ENCODE measurements around the gene CREBRF.

Gene CREBRF

DNA sequence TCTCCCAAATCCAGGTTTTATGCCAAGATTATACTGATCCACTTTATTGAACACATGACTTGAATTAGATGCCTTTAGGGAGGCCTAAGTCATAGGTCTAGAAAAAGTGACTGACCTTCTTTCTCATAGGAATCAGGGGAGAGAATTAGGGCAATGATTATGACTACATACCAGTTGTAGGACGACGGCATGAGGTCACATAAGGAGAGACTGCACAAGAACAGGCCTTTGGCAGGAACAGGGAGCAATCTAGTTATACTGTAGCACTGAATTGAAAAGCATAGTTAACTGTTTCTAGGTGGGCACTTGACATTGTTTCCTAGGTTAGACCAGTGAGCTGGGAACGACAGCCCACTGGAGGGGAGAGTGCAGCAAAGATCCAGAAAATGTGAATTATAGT, 22.7 kb downstream of the CREBRF start:
- H3K36me3 ChIP-seq (ENCODE audit: insufficient read depth, insufficient read length, low read length) = no peaks in the 10 kb centered on the region
- no peak overlapping the region for H3K4me3 ChIP-seq (ENCODE audit: insufficient read length, low read depth)
- H3K27me3 ChIP-seq (ENCODE audit: insufficient read depth, insufficient read length) = no peaks in the 10 kb centered on the region
- no peak for DNase-seq (ENCODE audit: low read depth, low spot score)
- TF ChIP-seq ZNF274 (IDR thresholded peaks at IDR 0.05; ENCODE audit: low read depth, low read length) (no peak), SUZ12 (IDR thresholded peaks at IDR 0.05; ENCODE audit: extremely low read depth, insufficient read depth, insufficient read length) (no peak), YY1 (IDR thresholded peaks at IDR 0.05; ENCODE audit: insufficient read depth, insufficient read length) (no peak)
- no peaks in the 10 kb centered on the region for H3K9me3 ChIP-seq (ENCODE audit: insufficient read depth, low read length)
- H3K9ac ChIP-seq (ENCODE audit: insufficient read length, low read depth) = no peak overlapping the region
- H3K4me1 ChIP-seq (ENCODE audit: insufficient read depth, insufficient read length) = no peaks in the 10 kb centered on the region

DNA sequence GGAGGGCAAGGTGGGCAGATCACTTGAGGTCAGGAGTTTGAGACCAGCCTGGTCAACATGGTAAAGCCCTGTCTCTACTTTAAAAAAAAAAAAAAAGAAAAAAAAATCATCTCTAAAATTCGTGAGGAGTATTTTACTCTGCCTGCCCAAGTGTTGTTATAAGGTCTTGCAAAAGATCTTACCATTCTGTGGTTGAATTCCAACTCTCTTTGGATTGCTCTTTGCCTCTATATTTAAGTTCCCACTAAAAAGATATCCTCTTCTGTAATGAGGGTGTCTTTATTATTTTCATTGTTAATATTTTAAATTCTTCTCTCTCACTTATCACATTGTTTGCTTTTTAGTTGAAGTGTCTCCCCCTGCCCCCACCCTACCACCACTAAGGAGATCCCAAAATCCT, 33.4 kb downstream of the CREBRF start:
- H3K27me3 ChIP-seq (ENCODE audit: insufficient read depth, insufficient read length) = no peaks in the 10 kb centered on the region
- DNase-seq (ENCODE audit: low read depth, low spot score) = no peak
- no peak for TF ChIP-seq SUZ12 (IDR thresholded peaks at IDR 0.05; ENCODE audit: extremely low read depth, insufficient read depth, insufficient read length)
- no peak for TF ChIP-seq ZNF274 (IDR thresholded peaks at IDR 0.05; ENCODE audit: low read depth, low read length)
- no peak for TF ChIP-seq YY1 (IDR thresholded peaks at IDR 0.05; ENCODE audit: insufficient read depth, insufficient read length)
- no peak overlapping the region for H3K9ac ChIP-seq (ENCODE audit: insufficient read length, low read depth)
- no peak overlapping the region for H3K4me3 ChIP-seq (ENCODE audit: insufficient read length, low read depth)
- H3K36me3 ChIP-seq (ENCODE audit: insufficient read depth, insufficient read length, low read length) = no peaks in the 10 kb centered on the region
- no peaks in the 10 kb centered on the region for H3K9me3 ChIP-seq (ENCODE audit: insufficient read depth, low read length)
- H3K4me1 ChIP-seq (ENCODE audit: insufficient read depth, insufficient read length) = no peaks in the 10 kb centered on the region

DNA sequence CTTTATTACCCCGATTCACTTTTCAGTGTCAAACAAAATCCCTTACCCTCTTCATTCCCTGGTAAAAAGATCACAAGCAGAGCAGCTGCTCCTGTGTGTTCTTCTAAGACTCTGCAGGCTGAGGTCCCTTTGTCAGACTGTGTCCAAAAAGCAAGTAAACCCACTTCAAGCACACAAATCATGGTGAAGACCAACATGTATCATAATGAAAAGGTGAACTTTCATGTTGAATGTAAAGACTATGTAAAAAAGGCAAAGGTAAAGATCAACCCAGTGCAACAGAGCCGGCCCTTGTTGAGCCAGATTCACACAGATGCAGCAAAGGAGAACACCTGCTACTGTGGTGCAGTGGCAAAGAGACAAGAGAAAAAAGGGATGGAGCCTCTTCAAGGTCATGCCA, 34.5 kb downstream of the CREBRF start:
- no peaks in the 10 kb centered on the region for H3K36me3 ChIP-seq (ENCODE audit: insufficient read depth, insufficient read length, low read length)
- no peaks in the 10 kb centered on the region for H3K4me1 ChIP-seq (ENCODE audit: insufficient read depth, insufficient read length)
- H3K4me3 ChIP-seq (ENCODE audit: insufficient read length, low read depth) = no peak overlapping the region

DNA sequence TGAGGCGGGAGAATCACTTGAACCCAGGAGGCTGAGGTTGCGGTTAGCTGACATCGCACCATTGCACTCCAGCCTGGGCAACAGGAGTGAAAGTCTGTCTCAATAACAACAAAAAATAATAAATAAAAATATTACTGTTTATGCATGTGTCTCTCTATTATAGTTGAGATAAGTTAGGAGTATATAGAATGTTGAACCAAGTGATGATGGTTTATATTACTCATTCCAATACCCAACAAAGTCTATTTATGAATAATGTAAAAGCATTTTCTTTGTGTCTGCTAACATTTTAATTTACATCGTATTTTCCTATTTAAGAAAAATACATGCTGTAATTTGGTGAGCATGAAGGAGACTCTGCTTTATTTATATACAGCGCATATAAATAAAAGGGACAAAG, 35.8 kb downstream of the CREBRF start:
- no peaks in the 10 kb centered on the region for H3K9me3 ChIP-seq (ENCODE audit: insufficient read depth, low read length)
- no peak overlapping the region for H3K4me3 ChIP-seq (ENCODE audit: insufficient read length, low read depth)
- H3K9ac ChIP-seq (ENCODE audit: insufficient read length, low read depth) = no peak overlapping the region
- no peaks in the 10 kb centered on the region for H3K4me1 ChIP-seq (ENCODE audit: insufficient read depth, insufficient read length)
- H3K36me3 ChIP-seq (ENCODE audit: insufficient read depth, insufficient read length, low read length) = no peaks in the 10 kb centered on the region
- H3K27me3 ChIP-seq (ENCODE audit: insufficient read depth, insufficient read length) = no peaks in the 10 kb centered on the region
- TF ChIP-seq ZNF274 (IDR thresholded peaks at IDR 0.05; ENCODE audit: low read depth, low read length) (no peak), YY1 (IDR thresholded peaks at IDR 0.05; ENCODE audit: insufficient read depth, insufficient read length) (no peak), SUZ12 (IDR thresholded peaks at IDR 0.05; ENCODE audit: extremely low read depth, insufficient read depth, insufficient read length) (no peak)
- no peak for DNase-seq (ENCODE audit: low read depth, low spot score)

More for the DNA sequence above, 34.5 kb downstream of the CREBRF start:
- H3K9ac ChIP-seq (ENCODE audit: insufficient read length, low read depth) = no peak overlapping the region
- no peaks in the 10 kb centered on the region for H3K9me3 ChIP-seq (ENCODE audit: insufficient read depth, low read length)
- TF ChIP-seq YY1 (IDR thresholded peaks at IDR 0.05; ENCODE audit: insufficient read depth, insufficient read length) (no peak), ZNF274 (IDR thresholded peaks at IDR 0.05; ENCODE audit: low read depth, low read length) (no peak), SUZ12 (IDR thresholded peaks at IDR 0.05; ENCODE audit: extremely low read depth, insufficient read depth, insufficient read length) (no peak)
- no peaks in the 10 kb centered on the region for H3K27me3 ChIP-seq (ENCODE audit: insufficient read depth, insufficient read length)
- no peak for DNase-seq (ENCODE audit: low read depth, low spot score)

DNA sequence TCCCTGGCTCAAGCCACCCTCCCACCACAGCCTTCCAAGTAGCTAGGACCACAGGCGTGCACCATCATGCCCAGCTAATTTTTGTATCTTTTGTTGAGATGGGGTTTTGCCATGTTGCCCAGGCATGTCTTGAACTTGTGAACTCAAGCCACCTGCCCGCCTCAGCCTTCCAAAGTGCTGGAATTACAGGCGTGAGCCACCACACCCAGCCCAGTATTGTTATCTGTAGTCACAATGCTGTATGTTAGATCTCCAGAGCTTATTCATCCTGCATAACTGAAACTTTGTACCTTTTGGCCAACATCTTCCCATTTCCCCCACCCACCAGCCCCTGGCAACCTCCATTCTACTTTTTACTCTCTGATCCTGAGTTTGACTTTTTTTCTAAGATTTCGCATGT, 37.5 kb downstream of the CREBRF start:
- TF ChIP-seq ZNF274 (IDR thresholded peaks at IDR 0.05; ENCODE audit: low read depth, low read length) = no peak
- TF ChIP-seq SUZ12 (IDR thresholded peaks at IDR 0.05; ENCODE audit: extremely low read depth, insufficient read depth, insufficient read length) = no peak
- no peak for TF ChIP-seq YY1 (IDR thresholded peaks at IDR 0.05; ENCODE audit: insufficient read depth, insufficient read length)
- no peaks in the 10 kb centered on the region for H3K9me3 ChIP-seq (ENCODE audit: insufficient read depth, low read length)
- H3K4me3 ChIP-seq (ENCODE audit: insufficient read length, low read depth) = no peak overlapping the region
- H3K9ac ChIP-seq (ENCODE audit: insufficient read length, low read depth) = no peak overlapping the region
- no peak for DNase-seq (ENCODE audit: low read depth, low spot score)
- no peaks in the 10 kb centered on the region for H3K36me3 ChIP-seq (ENCODE audit: insufficient read depth, insufficient read length, low read length)
- H3K4me1 ChIP-seq (ENCODE audit: insufficient read depth, insufficient read length) = no peaks in the 10 kb centered on the region
- no peaks in the 10 kb centered on the region for H3K27me3 ChIP-seq (ENCODE audit: insufficient read depth, insufficient read length)

DNA sequence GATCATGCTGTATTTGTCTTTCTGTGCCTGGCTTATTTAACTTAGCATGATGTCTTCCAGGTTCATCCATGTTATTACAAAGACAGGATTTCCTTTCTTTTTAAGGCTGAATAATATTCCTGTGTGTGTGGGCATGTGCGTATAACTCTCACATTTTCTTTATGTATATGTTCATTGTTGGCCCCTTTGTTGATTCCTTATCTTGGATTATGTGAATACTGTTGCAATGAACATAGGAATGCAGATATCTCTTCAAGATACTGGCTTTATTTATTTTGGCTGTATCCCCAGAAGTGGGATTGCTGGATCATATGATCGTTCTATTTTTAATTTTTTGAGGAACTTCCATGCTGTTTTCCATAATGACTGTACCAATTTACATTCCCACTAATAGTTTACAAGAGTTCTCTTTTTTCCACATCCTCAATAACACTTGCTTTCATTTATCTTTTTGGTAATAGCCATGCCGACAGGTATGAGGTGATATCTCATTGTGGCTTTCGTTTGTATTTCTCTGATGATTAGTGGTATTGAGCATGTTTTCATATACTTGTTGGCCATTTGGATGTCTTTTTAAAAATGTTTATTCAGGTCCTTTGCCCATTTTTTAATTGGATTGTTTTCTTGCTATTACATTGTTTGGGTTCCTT, 38.0 kb downstream of the CREBRF start:
- Histone ChIP-seq H3K4me3 (ENCODE audit: insufficient read length, low read depth) (no peak overlapping the region), H3K9me3 (ENCODE audit: insufficient read depth, low read length) (no peaks in the 10 kb centered on the region), H3K36me3 (ENCODE audit: insufficient read depth, insufficient read length, low read length) (no peaks in the 10 kb centered on the region), H3K4me1 (ENCODE audit: insufficient read depth, insufficient read length) (no peaks in the 10 kb centered on the region), H3K9ac (ENCODE audit: insufficient read length, low read depth) (no peak overlapping the region), H3K27me3 (ENCODE audit: insufficient read depth, insufficient read length) (no peaks in the 10 kb centered on the region)
- TF ChIP-seq ZNF274 (IDR thresholded peaks at IDR 0.05; ENCODE audit: low read depth, low read length) (no peak), SUZ12 (IDR thresholded peaks at IDR 0.05; ENCODE audit: extremely low read depth, insufficient read depth, insufficient read length) (no peak)
- no peak for DNase-seq (ENCODE audit: low read depth, low spot score)

DNA sequence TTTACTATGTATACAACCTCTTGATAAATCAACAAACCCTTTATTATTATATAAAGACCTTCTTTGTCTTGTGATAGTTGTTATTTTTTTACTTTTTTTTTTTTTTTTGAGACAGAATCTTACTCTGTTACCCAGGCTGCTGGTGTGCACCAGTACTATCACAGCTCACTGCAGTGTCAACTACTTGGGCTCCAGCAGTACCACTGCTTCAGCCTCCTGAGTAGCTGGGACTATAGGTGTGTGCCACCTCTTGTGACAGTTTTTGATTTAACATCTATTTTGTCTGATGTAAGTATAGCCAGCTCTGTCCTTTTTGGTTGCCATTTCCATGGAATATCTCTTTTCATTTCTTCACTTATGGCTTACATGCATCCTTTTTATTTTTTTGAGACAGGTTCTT, 42.6 kb downstream of the CREBRF start:
- H3K4me1 ChIP-seq (ENCODE audit: insufficient read depth, insufficient read length) = no peaks in the 10 kb centered on the region
- no peaks in the 10 kb centered on the region for H3K36me3 ChIP-seq (ENCODE audit: insufficient read depth, insufficient read length, low read length)
- no peak for DNase-seq (ENCODE audit: low read depth, low spot score)
- no peak overlapping the region for H3K4me3 ChIP-seq (ENCODE audit: insufficient read length, low read depth)
- H3K9ac ChIP-seq (ENCODE audit: insufficient read length, low read depth) = no peak overlapping the region
- no peaks in the 10 kb centered on the region for H3K27me3 ChIP-seq (ENCODE audit: insufficient read depth, insufficient read length)
- no peak for TF ChIP-seq YY1 (IDR thresholded peaks at IDR 0.05; ENCODE audit: insufficient read depth, insufficient read length)
- TF ChIP-seq ZNF274 (IDR thresholded peaks at IDR 0.05; ENCODE audit: low read depth, low read length) = no peak
- no peak for TF ChIP-seq SUZ12 (IDR thresholded peaks at IDR 0.05; ENCODE audit: extremely low read depth, insufficient read depth, insufficient read length)
- peaks cover 20% of the 10 kb centered on the region; the same call in 1 of the 2 replicates for H3K9me3 ChIP-seq (ENCODE audit: insufficient read depth, low read length)
